GM23338 (cell line): ENCODE measurements around the gene PTPRQ. TPM values are rescaled to one million over a fixed set of nuclear protein-coding genes. Genes with fewer than 3 reads are reported as not detected.

Experiments used
- ATAC-seq: fragments of 200-7000 bp; cut with Tn5 transposase; 3 replicates; pipeline ENCODE4 v1.9.1; 2020
- DNase-seq: peaks from one replicate; pipeline ENCODE4 v3.0.0-alpha.2; 2015; ENCODE audit warnings: low spot score
- H2AFZ ChIP-seq: fragments of 200-600 bp; sonication (generic); 2 replicates; pipeline ENCODE4 v1.8.0; 2016; ENCODE audit warnings: antibody characterized with exemption, mild to moderate bottlenecking, moderate library complexity
- H3F3A ChIP-seq: fragments of 200-600 bp; sonication (generic); replicated peaks from 2 replicates; pipeline ENCODE4 v1.8.0; 2017; ENCODE audit warnings: antibody characterized with exemption, mixed run types, low read depth
- H3K27ac ChIP-seq: fragments of 200-600 bp; sonication (generic); 2 replicates; pipeline ENCODE4 v1.6.1; 2016; ENCODE audit warnings: low read depth
- H3K27me3 ChIP-seq: fragments of 200-600 bp; sonication (generic); 2 replicates; pipeline ENCODE4 v1.8.0; 2016; ENCODE audit warnings: mild to moderate bottlenecking, mixed run types, moderate library complexity; ENCODE audit not compliant: insufficient read depth
- H3K36me3 ChIP-seq: fragments of 200-600 bp; sonication (generic); 2 replicates; pipeline ENCODE4 v1.8.0; 2016; ENCODE audit warnings: mild to moderate bottlenecking; ENCODE audit not compliant: insufficient read depth
- H3K4me1 ChIP-seq: fragments of 200-600 bp; sonication (generic); 2 replicates; pipeline ENCODE4 v1.8.0; 2016; ENCODE audit warnings: mild to moderate bottlenecking, moderate library complexity; ENCODE audit not compliant: insufficient read depth
- H3K4me2 ChIP-seq: fragments of 200-600 bp; sonication (generic); 2 replicates; pipeline ENCODE4 v1.7.1; 2017; ENCODE audit warnings: mixed run types
- H3K4me3 ChIP-seq: fragments of 200-600 bp; sonication (generic); 2 replicates; pipeline ENCODE4 v1.6.1; 2016; ENCODE audit warnings: mixed run types
- H3K79me2 ChIP-seq: fragments of 200-600 bp; sonication (generic); replicated peaks from 2 replicates; pipeline ENCODE4 v1.8.0; 2017; ENCODE audit warnings: mild to moderate bottlenecking; ENCODE audit not compliant: insufficient read depth
- H3K9me2 ChIP-seq: fragments of 200-600 bp; sonication (generic); 2 replicates; pipeline ENCODE4 v1.8.0; 2017; ENCODE audit not compliant: insufficient read depth
- H4K20me1 ChIP-seq: fragments of 200-600 bp; sonication (generic); replicated peaks from 2 replicates; pipeline ENCODE4 v1.8.0; 2017; ENCODE audit warnings: mild to moderate bottlenecking; ENCODE audit not compliant: insufficient read depth
- H3K27ac Mint-ChIP-seq: 2 replicates; pipeline ENCODE4 v1.8.0; 2020; ENCODE audit warnings: inconsistent platforms, mild to moderate bottlenecking, moderate library complexity, mixed read lengths
- H3K27me3 Mint-ChIP-seq: 3 replicates; pipeline ENCODE4 v1.8.0; 2022; ENCODE audit warnings: low read depth, mild to moderate bottlenecking, moderate library complexity, mixed read lengths, inconsistent platforms; ENCODE audit not compliant: insufficient read depth, poor library complexity
- H3K36me3 Mint-ChIP-seq: 3 replicates; pipeline ENCODE4 v1.8.0; 2021; ENCODE audit warnings: low read depth, mild to moderate bottlenecking, inconsistent platforms, moderate library complexity, mixed read lengths
- H3K4me1 Mint-ChIP-seq: 3 replicates; pipeline ENCODE4 v1.8.0; 2020; ENCODE audit warnings: mild to moderate bottlenecking, inconsistent platforms, mixed read lengths
- H3K4me3 Mint-ChIP-seq: 3 replicates; pipeline ENCODE4 v1.8.0; 2021; ENCODE audit warnings: moderate library complexity, mild to moderate bottlenecking, inconsistent platforms, mixed read lengths
- H3K9me3 Mint-ChIP-seq: 3 replicates; pipeline ENCODE4 v1.8.0; 2020; ENCODE audit warnings: moderate library complexity, mild to moderate bottlenecking, inconsistent platforms, mixed read lengths
- CREB1 ChIP-seq: fragments of 250-450 bp; sonication (Bioruptor Pico); IDR thresholded peaks from 2 replicates; pipeline ENCODE4 v1.5.0; 2020; ENCODE audit warnings: low read depth, mild to moderate bottlenecking, moderate library complexity
- ETS1 ChIP-seq: IDR thresholded peaks from 2 replicates; pipeline ENCODE4 v1.6.1; 2016; ENCODE audit warnings: antibody characterized with exemption
- EZH2phosphoT487 ChIP-seq: fragments of 200-600 bp; sonication (generic); IDR thresholded peaks from one replicate; pipeline ENCODE4 v1.8.1; 2018; ENCODE audit warnings: antibody characterized with exemption; ENCODE audit not compliant: unreplicated experiment
- JUNB ChIP-seq: IDR thresholded peaks from one replicate; pipeline ENCODE4 v1.6.1; 2016; ENCODE audit warnings: antibody characterized with exemption; ENCODE audit not compliant: unreplicated experiment
- ZNF114 ChIP-seq: fragments of 250-450 bp; sonication (Bioruptor Pico); IDR thresholded peaks from 2 replicates; pipeline ENCODE4 v1.5.0; 2020; ENCODE audit warnings: mild to moderate bottlenecking, moderate library complexity
- polyA plus RNA-seq: library from polyadenylated mRNA; unstranded; fragments of >200 nt; fragmentation: Nextera tagmentation; extraction: Ambion mirVana; gene quantifications from 2 replicates; pipeline ENCODE4 v1.2.1, GENCODE V29; 2016
- total RNA-seq: library from RNA; depleted of rRNA; stranded (reverse); fragments of >200 nt; shearing (Covaris generic); gene quantifications from 2 replicates; pipeline ENCODE4 v1.2.3, GENCODE V29; 2014
- TF ChIP-seq, protein P1 (sequence below): fragments of 250-450 bp; sonication (Bioruptor Pico); IDR thresholded peaks from 2 replicates; pipeline ENCODE4 v1.5.0; 2020; ENCODE audit warnings: mild to moderate bottlenecking, moderate library complexity
- TF ChIP-seq, protein P2 (sequence below), 2 experiments: fragments of 200-600 bp in 1 of 2; sonication (generic) in 1 of 2; conservative IDR thresholded peaks; 2 replicates each; pipeline versions ENCODE4 v1.5.1 to v1.6.1; 2016 to 2017; ENCODE audit warnings: antibody characterized with exemption in 2 of 2, low read depth in 2 of 2, mild to moderate bottlenecking in 2 of 2, moderate library complexity in 1 of 2

PTPRQ gene
- total and polyA plus RNA-seq, 2 experiments from 2014 or later = not detected

GRCh38 chr12:80504389-80505163, 60.5 kb downstream of the PTPRQ start:
- H3K4me1 Mint-ChIP-seq = peaks cover 3% of the 10 kb centered on the region; the same call in 1 of the 3 replicates
- TF ChIP-seq, protein P1, sequence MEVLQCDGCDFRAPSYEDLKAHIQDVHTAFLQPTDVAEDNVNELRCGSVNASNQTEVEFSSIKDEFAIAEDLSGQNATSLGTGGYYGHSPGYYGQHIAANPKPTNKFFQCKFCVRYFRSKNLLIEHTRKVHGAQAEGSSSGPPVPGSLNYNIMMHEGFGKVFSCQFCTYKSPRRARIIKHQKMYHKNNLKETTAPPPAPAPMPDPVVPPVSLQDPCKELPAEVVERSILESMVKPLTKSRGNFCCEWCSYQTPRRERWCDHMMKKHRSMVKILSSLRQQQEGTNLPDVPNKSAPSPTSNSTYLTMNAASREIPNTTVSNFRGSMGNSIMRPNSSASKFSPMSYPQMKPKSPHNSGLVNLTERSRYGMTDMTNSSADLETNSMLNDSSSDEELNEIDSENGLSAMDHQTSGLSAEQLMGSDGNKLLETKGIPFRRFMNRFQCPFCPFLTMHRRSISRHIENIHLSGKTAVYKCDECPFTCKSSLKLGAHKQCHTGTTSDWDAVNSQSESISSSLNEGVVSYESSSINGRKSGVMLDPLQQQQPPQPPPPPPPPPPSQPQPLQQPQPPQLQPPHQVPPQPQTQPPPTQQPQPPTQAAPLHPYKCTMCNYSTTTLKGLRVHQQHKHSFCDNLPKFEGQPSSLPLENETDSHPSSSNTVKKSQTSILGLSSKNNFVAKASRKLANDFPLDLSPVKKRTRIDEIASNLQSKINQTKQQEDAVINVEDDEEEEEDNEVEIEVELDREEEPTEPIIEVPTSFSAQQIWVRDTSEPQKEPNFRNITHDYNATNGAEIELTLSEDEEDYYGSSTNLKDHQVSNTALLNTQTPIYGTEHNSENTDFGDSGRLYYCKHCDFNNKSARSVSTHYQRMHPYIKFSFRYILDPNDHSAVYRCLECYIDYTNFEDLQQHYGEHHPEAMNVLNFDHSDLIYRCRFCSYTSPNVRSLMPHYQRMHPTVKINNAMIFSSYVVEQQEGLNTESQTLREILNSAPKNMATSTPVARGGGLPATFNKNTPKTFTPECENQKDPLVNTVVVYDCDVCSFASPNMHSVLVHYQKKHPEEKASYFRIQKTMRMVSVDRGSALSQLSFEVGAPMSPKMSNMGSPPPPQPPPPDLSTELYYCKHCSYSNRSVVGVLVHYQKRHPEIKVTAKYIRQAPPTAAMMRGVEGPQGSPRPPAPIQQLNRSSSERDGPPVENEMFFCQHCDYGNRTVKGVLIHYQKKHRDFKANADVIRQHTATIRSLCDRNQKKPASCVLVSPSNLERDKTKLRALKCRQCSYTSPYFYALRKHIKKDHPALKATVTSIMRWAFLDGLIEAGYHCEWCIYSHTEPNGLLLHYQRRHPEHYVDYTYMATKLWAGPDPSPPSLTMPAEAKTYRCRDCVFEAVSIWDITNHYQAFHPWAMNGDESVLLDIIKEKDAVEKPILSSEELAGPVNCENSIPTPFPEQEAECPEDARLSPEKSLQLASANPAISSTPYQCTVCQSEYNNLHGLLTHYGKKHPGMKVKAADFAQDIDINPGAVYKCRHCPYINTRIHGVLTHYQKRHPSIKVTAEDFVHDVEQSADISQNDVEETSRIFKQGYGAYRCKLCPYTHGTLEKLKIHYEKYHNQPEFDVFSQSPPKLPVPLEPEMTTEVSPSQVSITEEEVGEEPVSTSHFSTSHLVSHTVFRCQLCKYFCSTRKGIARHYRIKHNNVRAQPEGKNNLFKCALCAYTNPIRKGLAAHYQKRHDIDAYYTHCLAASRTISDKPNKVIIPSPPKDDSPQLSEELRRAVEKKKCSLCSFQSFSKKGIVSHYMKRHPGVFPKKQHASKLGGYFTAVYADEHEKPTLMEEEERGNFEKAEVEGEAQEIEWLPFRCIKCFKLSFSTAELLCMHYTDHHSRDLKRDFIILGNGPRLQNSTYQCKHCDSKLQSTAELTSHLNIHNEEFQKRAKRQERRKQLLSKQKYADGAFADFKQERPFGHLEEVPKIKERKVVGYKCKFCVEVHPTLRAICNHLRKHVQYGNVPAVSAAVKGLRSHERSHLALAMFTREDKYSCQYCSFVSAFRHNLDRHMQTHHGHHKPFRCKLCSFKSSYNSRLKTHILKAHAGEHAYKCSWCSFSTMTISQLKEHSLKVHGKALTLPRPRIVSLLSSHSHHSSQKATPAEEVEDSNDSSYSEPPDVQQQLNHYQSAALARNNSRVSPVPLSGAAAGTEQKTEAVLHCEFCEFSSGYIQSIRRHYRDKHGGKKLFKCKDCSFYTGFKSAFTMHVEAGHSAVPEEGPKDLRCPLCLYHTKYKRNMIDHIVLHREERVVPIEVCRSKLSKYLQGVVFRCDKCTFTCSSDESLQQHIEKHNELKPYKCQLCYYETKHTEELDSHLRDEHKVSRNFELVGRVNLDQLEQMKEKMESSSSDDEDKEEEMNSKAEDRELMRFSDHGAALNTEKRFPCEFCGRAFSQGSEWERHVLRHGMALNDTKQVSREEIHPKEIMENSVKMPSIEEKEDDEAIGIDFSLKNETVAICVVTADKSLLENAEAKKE (CRISPR knock-in tag) = no peak
- TF ChIP-seq JUNB (no peak), CREB1 (CRISPR knock-in tag) (no peak), ZNF114 (no peak), EZH2phosphoT487 (no peak), ETS1 (no peak)
- TF ChIP-seq, protein P2, sequence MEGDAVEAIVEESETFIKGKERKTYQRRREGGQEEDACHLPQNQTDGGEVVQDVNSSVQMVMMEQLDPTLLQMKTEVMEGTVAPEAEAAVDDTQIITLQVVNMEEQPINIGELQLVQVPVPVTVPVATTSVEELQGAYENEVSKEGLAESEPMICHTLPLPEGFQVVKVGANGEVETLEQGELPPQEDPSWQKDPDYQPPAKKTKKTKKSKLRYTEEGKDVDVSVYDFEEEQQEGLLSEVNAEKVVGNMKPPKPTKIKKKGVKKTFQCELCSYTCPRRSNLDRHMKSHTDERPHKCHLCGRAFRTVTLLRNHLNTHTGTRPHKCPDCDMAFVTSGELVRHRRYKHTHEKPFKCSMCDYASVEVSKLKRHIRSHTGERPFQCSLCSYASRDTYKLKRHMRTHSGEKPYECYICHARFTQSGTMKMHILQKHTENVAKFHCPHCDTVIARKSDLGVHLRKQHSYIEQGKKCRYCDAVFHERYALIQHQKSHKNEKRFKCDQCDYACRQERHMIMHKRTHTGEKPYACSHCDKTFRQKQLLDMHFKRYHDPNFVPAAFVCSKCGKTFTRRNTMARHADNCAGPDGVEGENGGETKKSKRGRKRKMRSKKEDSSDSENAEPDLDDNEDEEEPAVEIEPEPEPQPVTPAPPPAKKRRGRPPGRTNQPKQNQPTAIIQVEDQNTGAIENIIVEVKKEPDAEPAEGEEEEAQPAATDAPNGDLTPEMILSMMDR (conservative IDR thresholded peaks at IDR 0.05; ENCODE audit: low read depth in 2 of 2) = no peak
- no peaks in the 10 kb centered on the region for H3K9me3 Mint-ChIP-seq
- Histone ChIP-seq H3K27ac (no peak overlapping the region), H4K20me1 (no peaks in the 10 kb centered on the region), H3K4me1 (no peaks in the 10 kb centered on the region), H2AFZ (no peak overlapping the region), H3K4me2 (no peak overlapping the region), H3K27me3 (no peaks in the 10 kb centered on the region), H3F3A (no peaks in the 10 kb centered on the region), H3K9me2 (no peaks in the 10 kb centered on the region), H3K79me2 (no peaks in the 10 kb centered on the region), H3K4me3 (no peak overlapping the region), H3K36me3 (no peaks in the 10 kb centered on the region)
- H3K27me3 Mint-ChIP-seq = no peaks in the 10 kb centered on the region
- DNase-seq (no peak), ATAC-seq (no peak)
- H3K36me3 Mint-ChIP-seq = no peaks in the 10 kb centered on the region
- H3K4me3 Mint-ChIP-seq = no peak overlapping the region
- no peak overlapping the region for H3K27ac Mint-ChIP-seq
